Breast epithelium (tissue), 4 donors: Measurements from ENCODE around the gene NINL. TPM values are rescaled to one million over a fixed set of nuclear protein-coding genes. Genes with fewer than 3 reads are reported as not detected.

Source experiments
- DNase-seq, 2 donors: peaks; one replicate each; pipeline ENCODE4 v3.0.0-alpha.2; 2019; ENCODE audit warnings: low spot score in 2 of 2
- H3K27ac ChIP-seq, 2 donors: fragments of 200-600 bp; sonication (generic) in 1 of 2; one replicate each; pipeline ENCODE4 v1.5.1; 2016 to 2019; ENCODE audit warnings: mild to moderate bottlenecking in 1 of 2
- H3K27me3 ChIP-seq, 2 donors: fragments of 200-600 bp; sonication (generic) in 1 of 2; one replicate each; pipeline versions ENCODE4 v1.5.1 to v1.6.0; 2017 to 2019; ENCODE audit warnings: control low read depth in 1 of 2, mild to moderate bottlenecking in 1 of 2
- H3K36me3 ChIP-seq: fragments of 200-600 bp; one replicate; pipeline ENCODE4 v1.5.1; 2019
- H3K4me1 ChIP-seq, 2 donors: fragments of 200-600 bp; sonication (generic); one replicate each; pipeline ENCODE4 v1.5.1; 2016 to 2019; ENCODE audit warnings: control low read depth in 1 of 2
- H3K4me3 ChIP-seq, 3 donors: fragments of 200-600 bp; sonication (generic); 1 replicate in 2 of 3; 2 replicates in 1 of 3; pipeline ENCODE4 v1.5.1; 2016 to 2019; ENCODE audit warnings: mild to moderate bottlenecking in 3 of 3, moderate library complexity in 2 of 3
- H3K9me3 ChIP-seq, 2 donors: fragments of 200-600 bp; sonication (generic) in 1 of 2; one replicate each; pipeline ENCODE4 v1.5.1; 2016 to 2019; ENCODE audit warnings: control low read depth in 1 of 2
- POLR2A ChIP-seq: fragments of 450-650 bp; IDR thresholded peaks from one replicate; pipeline ENCODE4 v1.6.1; 2016; ENCODE audit warnings: antibody characterized with exemption, mild to moderate bottlenecking, moderate library complexity
- POLR2AphosphoS5 ChIP-seq, 3 donors: sonication (generic); formaldehyde crosslinking; IDR thresholded peaks; one replicate each; pipeline ENCODE4 v1.6.1; 2017; ENCODE audit warnings: antibody characterized with exemption in 3 of 3
- intact Hi-C: fragments of 100-400 bp; cut with DNase I; formaldehyde crosslinking; loops from one replicate; pipeline ENCODE4 v1.15.1; 2023; ENCODE audit warnings: low total_unique reads
- total RNA-seq, 3 donors: library from RNA; depleted of rRNA; stranded (reverse); fragments of >200 nt; gene quantifications; one replicate each; pipeline ENCODE4 v1.1.0, GENCODE V29; 2016
- TF ChIP-seq, protein P1 (sequence below), 3 donors: fragments of 450-650 bp; IDR thresholded peaks; one replicate each; pipeline ENCODE4 v1.5.1; 2016 to 2017; ENCODE audit warnings: antibody characterized with exemption in 3 of 3, mild to moderate bottlenecking in 3 of 3, moderate library complexity in 3 of 3

Gene NINL
- total RNA-seq, 3 donors from 2014 or later = 6.9 to 15.5 (median 12.8) TPM

DNA sequence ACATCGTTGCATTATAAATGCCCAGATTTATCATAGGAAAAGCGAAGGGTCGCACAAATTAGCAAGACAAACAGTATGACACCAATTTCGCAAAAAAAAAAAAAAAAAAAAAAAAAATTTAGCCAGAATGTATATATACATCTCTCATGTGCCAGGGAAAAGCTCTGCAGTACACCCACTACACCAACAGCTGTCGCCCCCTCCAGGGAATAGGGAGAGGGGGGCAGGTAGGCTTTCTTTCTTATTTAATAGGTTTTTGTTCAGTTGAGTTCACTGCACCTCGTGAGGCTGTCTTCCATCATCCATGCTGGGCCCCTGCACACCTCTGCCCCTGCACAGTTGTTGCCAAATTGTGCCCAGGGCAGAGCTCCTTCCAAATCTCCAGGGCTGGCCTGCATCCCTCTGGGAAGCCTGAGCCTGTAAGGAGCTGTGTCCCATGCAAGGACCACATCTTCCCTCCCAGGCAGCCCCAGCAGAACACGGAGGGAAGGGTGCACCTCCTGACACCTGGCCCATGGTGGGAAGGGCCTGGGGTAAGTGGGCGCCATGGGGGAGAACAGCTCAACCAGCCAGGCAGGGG, 85.4 kb downstream of the NINL start:
- no peaks in the 10 kb centered on the region for H3K4me1 ChIP-seq
- H3K27ac ChIP-seq = no peak overlapping the region
- TF ChIP-seq POLR2A (no peak), POLR2AphosphoS5 (IDR thresholded peaks at IDR 0.05) (no peak)
- TF ChIP-seq, protein P1, sequence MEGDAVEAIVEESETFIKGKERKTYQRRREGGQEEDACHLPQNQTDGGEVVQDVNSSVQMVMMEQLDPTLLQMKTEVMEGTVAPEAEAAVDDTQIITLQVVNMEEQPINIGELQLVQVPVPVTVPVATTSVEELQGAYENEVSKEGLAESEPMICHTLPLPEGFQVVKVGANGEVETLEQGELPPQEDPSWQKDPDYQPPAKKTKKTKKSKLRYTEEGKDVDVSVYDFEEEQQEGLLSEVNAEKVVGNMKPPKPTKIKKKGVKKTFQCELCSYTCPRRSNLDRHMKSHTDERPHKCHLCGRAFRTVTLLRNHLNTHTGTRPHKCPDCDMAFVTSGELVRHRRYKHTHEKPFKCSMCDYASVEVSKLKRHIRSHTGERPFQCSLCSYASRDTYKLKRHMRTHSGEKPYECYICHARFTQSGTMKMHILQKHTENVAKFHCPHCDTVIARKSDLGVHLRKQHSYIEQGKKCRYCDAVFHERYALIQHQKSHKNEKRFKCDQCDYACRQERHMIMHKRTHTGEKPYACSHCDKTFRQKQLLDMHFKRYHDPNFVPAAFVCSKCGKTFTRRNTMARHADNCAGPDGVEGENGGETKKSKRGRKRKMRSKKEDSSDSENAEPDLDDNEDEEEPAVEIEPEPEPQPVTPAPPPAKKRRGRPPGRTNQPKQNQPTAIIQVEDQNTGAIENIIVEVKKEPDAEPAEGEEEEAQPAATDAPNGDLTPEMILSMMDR (IDR thresholded peaks at IDR 0.05) = no peak
- no peak for DNase-seq
- H3K4me3 ChIP-seq = no peak overlapping the region
- intact Hi-C loops = no loop called here
- no peaks in the 10 kb centered on the region for H3K9me3 ChIP-seq
- no peaks in the 10 kb centered on the region for H3K27me3 ChIP-seq
- H3K36me3 ChIP-seq = no peaks in the 10 kb centered on the region

DNA sequence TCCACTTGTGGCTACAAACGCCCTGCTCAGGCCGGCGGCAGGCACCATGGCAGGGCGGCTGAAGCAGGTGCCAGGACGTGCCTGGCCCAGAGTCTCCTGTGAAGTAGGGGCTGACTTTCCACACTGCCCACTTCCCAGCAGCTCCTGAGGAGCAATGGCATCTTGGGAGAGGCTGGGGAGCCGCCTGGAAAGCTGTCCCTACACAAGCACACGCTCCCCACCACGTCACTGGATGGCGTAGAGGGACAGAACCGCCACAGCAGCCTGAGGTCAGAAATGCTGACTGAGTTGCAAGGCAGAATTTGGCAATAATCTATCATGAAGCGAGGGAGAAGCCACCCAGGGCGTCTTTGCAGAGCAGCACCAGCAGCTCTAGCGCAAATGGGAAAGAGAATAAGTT, 86.3 kb downstream of the NINL start:
- TF ChIP-seq POLR2A (no peak), POLR2AphosphoS5 (IDR thresholded peaks at IDR 0.05) (no peak)
- TF ChIP-seq, protein P1 (IDR thresholded peaks at IDR 0.05) = no peak
- Histone ChIP-seq H3K27me3 (no peaks in the 10 kb centered on the region), H3K9me3 (no peaks in the 10 kb centered on the region), H3K27ac (no peak overlapping the region), H3K4me3 (no peak overlapping the region), H3K4me1 (no peaks in the 10 kb centered on the region), H3K36me3 (no peaks in the 10 kb centered on the region)
- no peak for DNase-seq
- intact Hi-C loops = no loop called here

DNA sequence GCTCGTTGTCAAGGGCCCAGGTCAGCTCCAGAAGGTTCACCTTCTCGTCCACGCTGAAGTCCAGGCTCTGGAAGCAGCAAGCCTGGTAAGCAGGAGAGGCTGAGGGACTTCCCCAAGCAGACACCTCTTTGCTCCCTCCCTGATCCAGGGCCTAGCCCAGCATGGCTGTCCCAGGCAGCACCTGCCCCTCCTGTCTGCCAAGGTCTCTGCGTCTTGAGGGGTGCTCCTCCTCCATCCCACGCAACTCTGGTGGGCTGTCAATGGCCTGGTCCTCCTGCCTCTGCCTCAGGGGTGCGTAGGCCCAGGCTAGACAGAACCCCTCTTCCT, 87.1 kb downstream of the NINL start:
- Histone ChIP-seq H3K4me1 (no peaks in the 10 kb centered on the region), H3K36me3 (no peaks in the 10 kb centered on the region)
- no peak for TF ChIP-seq POLR2A
- TF ChIP-seq POLR2AphosphoS5 (IDR thresholded peaks at IDR 0.05) = no peak
- TF ChIP-seq, protein P1 (IDR thresholded peaks at IDR 0.05) = no peak

DNA sequence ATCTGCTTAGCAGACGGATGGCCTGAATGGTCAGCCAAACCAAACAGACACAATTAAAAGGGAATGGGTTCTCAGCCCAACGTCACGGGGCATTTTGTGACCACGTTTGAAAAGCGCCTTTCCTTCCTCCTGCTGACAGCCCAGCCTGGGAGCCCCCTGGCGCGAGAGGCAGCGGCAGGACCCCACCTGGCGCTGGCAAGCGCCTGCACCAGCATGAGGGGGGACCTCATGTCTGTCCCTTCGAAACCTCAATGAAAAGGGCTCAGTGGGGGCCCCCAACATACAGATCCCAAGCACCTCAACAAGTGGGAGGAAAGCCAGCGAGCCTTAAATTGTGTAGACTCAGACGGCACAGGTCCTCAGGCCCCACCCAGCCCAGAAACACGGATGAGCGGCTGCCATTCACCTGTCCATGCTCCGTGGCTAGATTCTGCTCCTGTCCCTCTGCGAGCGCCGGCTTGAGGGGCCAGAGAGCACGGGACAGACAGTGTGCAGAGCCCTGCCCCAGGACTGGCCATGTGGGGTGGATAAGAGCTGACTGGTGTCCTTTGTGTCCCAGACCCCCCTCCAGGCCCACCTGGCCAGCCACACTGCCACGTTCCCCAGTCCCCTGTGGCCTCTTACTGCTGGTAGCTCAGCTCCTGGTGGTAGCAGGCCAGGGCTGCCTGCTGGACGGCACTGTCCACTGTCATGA, 87.6 kb downstream of the NINL start:
- no peaks in the 10 kb centered on the region for H3K9me3 ChIP-seq
- intact Hi-C loops = no loop called here
- TF ChIP-seq, protein P1 (IDR thresholded peaks at IDR 0.05) = no peak
- no peak for TF ChIP-seq POLR2AphosphoS5 (IDR thresholded peaks at IDR 0.05)
- no peak for TF ChIP-seq POLR2A
- H3K4me1 ChIP-seq = no peaks in the 10 kb centered on the region
- H3K27me3 ChIP-seq = no peaks in the 10 kb centered on the region
- no peak for DNase-seq
- H3K27ac ChIP-seq = no peak overlapping the region
- H3K4me3 ChIP-seq = no peak overlapping the region
- no peaks in the 10 kb centered on the region for H3K36me3 ChIP-seq

More for the DNA sequence above, 87.1 kb downstream of the NINL start:
- no peak overlapping the region for H3K27ac ChIP-seq
- DNase-seq = no peak
- intact Hi-C loops = no loop called here
- H3K4me3 ChIP-seq = no peak overlapping the region
- no peaks in the 10 kb centered on the region for H3K27me3 ChIP-seq
- H3K9me3 ChIP-seq = no peaks in the 10 kb centered on the region

DNA sequence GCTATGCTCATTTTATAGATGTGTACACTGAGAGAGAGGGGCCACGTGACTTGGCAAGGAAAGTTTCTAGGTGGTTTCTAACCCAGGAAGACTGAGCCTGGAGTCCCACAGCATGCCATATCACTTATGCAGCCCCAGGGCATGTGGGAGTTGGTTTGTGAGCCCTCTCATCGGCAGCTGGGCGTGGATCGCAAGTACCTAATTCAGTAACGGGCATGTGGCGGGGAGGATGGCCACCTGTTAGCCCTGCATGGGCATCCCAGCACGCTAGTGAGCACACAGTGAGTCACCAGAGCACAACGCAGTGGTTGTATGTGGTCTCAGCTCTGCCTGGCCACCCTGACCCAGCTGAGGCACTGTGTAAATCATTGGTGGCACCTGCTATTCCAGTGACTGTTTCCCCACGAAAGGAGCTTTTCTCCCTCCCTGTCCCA, 88.3 kb downstream of the NINL start:
- TF ChIP-seq, protein P1 (IDR thresholded peaks at IDR 0.05) = no peak
- TF ChIP-seq POLR2AphosphoS5 (IDR thresholded peaks at IDR 0.05) (no peak), POLR2A (no peak)
- Histone ChIP-seq H3K36me3 (no peaks in the 10 kb centered on the region), H3K27me3 (no peaks in the 10 kb centered on the region), H3K4me1 (no peaks in the 10 kb centered on the region), H3K27ac (no peak overlapping the region), H3K4me3 (no peak overlapping the region), H3K9me3 (no peaks in the 10 kb centered on the region)
- no peak for DNase-seq
- intact Hi-C loops = no loop called here
